Gastroesophageal sphincter (tissue), 3 donors: ENCODE data around the gene LINC01488.

ENCODE experiments used
- EP300 ChIP-seq: sonication (generic); formaldehyde crosslinking; IDR thresholded peaks from one replicate; pipeline ENCODE4 v1.6.1; 2017; ENCODE audit warnings: antibody characterized with exemption, mild to moderate bottlenecking
- POLR2A ChIP-seq, 2 donors: fragments of 450-650 bp; IDR thresholded peaks; one replicate each; pipeline ENCODE4 v1.6.1; 2017; ENCODE audit warnings: antibody characterized with exemption in 2 of 2, mild to moderate bottlenecking in 2 of 2, moderate library complexity in 1 of 2
- POLR2AphosphoS5 ChIP-seq: sonication (generic); formaldehyde crosslinking; IDR thresholded peaks from one replicate; pipeline ENCODE4 v1.6.1; 2017; ENCODE audit warnings: antibody characterized with exemption
- TF ChIP-seq, protein P1 (sequence below), 4 experiments: fragments of 200-600 bp in 2 of 4; fragments of 450-650 bp in 2 of 4; sonication (generic) in 1 of 4; IDR thresholded peaks; one replicate each; pipeline ENCODE4 v1.5.1; 2017 to 2019; ENCODE audit warnings: antibody characterized with exemption in 4 of 4, mild to moderate bottlenecking in 2 of 4, moderate library complexity in 2 of 4

GRCh38 chr11:69466039-69466438 is 15.4 kb upstream of the LINC01488 start:
- TF ChIP-seq, protein P1, sequence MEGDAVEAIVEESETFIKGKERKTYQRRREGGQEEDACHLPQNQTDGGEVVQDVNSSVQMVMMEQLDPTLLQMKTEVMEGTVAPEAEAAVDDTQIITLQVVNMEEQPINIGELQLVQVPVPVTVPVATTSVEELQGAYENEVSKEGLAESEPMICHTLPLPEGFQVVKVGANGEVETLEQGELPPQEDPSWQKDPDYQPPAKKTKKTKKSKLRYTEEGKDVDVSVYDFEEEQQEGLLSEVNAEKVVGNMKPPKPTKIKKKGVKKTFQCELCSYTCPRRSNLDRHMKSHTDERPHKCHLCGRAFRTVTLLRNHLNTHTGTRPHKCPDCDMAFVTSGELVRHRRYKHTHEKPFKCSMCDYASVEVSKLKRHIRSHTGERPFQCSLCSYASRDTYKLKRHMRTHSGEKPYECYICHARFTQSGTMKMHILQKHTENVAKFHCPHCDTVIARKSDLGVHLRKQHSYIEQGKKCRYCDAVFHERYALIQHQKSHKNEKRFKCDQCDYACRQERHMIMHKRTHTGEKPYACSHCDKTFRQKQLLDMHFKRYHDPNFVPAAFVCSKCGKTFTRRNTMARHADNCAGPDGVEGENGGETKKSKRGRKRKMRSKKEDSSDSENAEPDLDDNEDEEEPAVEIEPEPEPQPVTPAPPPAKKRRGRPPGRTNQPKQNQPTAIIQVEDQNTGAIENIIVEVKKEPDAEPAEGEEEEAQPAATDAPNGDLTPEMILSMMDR (IDR thresholded peaks at IDR 0.05): no peak
- TF ChIP-seq POLR2AphosphoS5 (no peak), POLR2A (IDR thresholded peaks at IDR 0.05) (no peak), EP300 (no peak)
